ENCODE results near the gene BDH1.

BDH1 gene

DNA sequence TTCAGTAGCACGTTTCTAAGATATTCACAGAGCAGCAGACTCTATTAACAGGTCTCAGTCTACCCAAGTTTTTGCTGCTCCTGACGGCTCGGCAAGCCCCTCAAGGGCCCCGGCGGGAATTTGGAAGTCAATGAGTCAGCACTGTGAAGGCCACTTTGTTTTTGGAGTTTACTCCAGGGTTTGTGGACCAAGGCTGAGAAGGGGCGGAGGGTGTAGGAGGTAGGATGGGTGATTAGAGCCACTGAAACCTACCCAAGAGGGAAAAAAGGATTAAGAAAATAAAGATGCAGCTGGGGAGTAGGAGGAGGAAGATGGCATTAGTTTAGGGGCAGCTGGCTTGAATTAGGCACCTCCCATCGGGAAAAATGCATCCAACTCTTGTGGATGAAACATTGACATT, 87.6 kb downstream of the BDH1 start:
- Histone ChIP-seq H3K9ac (ENCODE audit: insufficient read length, low read depth) (no peak overlapping the region), H3K27me3 (ENCODE audit: insufficient read depth, insufficient read length) (no peaks in the 10 kb centered on the region), H3K36me3 (ENCODE audit: insufficient read depth, insufficient read length, low read length) (no peaks in the 10 kb centered on the region), H3K4me3 (ENCODE audit: insufficient read length, low read depth) (no peak overlapping the region), H3K4me1 (ENCODE audit: insufficient read depth, insufficient read length) (peaks cover 14% of the 10 kb centered on the region), H3K9me3 (ENCODE audit: insufficient read depth, low read length) (no peaks in the 10 kb centered on the region)
- no peak for TF ChIP-seq ZNF274 (IDR thresholded peaks at IDR 0.05; ENCODE audit: low read depth, low read length)
- no peak for TF ChIP-seq SUZ12 (IDR thresholded peaks at IDR 0.05; ENCODE audit: extremely low read depth, insufficient read depth, insufficient read length)
- TF ChIP-seq YY1 (IDR thresholded peaks at IDR 0.05; ENCODE audit: insufficient read depth, insufficient read length) = no peak
- DNase-seq (ENCODE audit: low read depth, low spot score) = no peak

DNA sequence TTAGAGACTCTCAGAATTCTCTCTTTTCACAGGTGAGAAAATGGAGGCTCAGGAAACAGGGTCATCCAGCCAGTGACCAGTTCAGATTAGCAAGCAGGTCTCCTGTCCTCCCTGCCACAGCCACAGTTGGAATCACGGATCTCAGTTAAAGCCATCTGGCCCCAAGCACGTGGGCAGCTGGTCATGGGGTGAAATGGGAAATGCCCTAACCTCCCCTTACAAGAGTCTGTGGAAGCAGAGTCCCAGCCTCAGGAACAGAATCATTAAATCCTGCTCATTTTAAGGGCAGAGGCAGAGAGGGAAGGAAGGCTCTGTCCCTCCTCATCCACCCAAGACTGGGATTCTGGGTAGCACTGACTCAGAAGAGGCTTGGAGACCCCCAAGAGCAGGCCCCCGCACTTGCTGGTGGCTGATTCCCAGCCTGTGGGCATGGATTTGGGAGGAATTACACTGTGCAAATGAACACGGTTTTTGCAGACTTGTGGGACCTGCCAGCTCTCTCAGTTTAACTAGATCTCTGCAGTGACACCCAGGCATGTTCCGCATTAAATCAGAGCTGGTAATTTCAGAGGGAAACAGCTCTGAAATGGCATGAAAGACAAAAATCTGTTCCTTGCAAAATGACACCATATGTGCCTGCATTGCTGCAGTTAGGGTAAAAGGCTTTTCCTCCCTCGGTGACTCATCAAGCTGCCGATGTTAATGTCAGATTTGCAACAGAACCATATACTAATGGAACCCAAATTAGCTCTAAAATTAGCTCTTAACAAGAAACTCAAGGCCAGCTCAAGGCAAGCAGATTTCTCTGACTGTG, 89.0 kb downstream of the BDH1 start:
- Histone ChIP-seq H3K4me3 (ENCODE audit: insufficient read length, low read depth) (no peak overlapping the region), H3K36me3 (ENCODE audit: insufficient read depth, insufficient read length, low read length) (no peaks in the 10 kb centered on the region), H3K4me1 (ENCODE audit: insufficient read depth, insufficient read length) (peaks cover 8% of the 10 kb centered on the region), H3K9me3 (ENCODE audit: insufficient read depth, low read length) (no peaks in the 10 kb centered on the region), H3K27me3 (ENCODE audit: insufficient read depth, insufficient read length) (no peaks in the 10 kb centered on the region), H3K9ac (ENCODE audit: insufficient read length, low read depth) (peak overlapping the region; percentile 50)
- DNase-seq (ENCODE audit: low read depth, low spot score) = no peak
- TF ChIP-seq ZNF274 (IDR thresholded peaks at IDR 0.05; ENCODE audit: low read depth, low read length) = no peak

DNA sequence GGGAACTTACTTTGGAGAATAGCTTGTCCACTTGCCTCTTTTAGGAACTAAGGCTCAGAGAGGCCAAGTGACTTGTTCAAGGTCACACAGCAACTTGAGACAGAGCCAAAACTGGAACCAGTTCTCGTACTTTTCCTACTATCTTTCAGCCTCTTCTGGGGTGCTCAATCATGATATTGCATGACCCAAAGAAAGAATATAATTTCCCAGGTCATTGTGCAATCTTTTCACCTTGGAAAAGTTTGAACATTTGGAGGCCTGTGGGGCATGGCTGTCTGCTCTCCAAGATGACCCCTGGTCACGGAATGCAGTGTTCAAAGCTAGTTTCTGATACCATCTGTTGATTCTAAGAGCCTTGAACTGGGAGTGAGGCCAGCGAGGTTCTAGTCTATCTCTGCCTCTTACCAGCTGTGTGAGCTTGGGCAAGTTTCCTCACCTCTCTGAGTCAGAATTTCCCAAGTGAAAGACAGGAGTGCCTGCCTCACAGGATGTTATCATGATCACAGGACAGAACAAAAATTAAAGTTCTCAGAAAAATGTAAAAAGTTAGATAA, 89.7 kb downstream of the BDH1 start:
- H3K27me3 ChIP-seq (ENCODE audit: insufficient read depth, insufficient read length) = no peaks in the 10 kb centered on the region
- H3K9ac ChIP-seq (ENCODE audit: insufficient read length, low read depth) = no peak overlapping the region
- H3K9me3 ChIP-seq (ENCODE audit: insufficient read depth, low read length) = no peaks in the 10 kb centered on the region
- no peak for TF ChIP-seq ZNF274 (IDR thresholded peaks at IDR 0.05; ENCODE audit: low read depth, low read length)
- TF ChIP-seq SUZ12 (IDR thresholded peaks at IDR 0.05; ENCODE audit: extremely low read depth, insufficient read depth, insufficient read length) = no peak
- TF ChIP-seq YY1 (IDR thresholded peaks at IDR 0.05; ENCODE audit: insufficient read depth, insufficient read length) = no peak
- no peak overlapping the region for H3K4me3 ChIP-seq (ENCODE audit: insufficient read length, low read depth)
- H3K4me1 ChIP-seq (ENCODE audit: insufficient read depth, insufficient read length) = peaks cover 8% of the 10 kb centered on the region
- H3K36me3 ChIP-seq (ENCODE audit: insufficient read depth, insufficient read length, low read length) = no peaks in the 10 kb centered on the region
- DNase-seq (ENCODE audit: low read depth, low spot score) = no peak

DNA sequence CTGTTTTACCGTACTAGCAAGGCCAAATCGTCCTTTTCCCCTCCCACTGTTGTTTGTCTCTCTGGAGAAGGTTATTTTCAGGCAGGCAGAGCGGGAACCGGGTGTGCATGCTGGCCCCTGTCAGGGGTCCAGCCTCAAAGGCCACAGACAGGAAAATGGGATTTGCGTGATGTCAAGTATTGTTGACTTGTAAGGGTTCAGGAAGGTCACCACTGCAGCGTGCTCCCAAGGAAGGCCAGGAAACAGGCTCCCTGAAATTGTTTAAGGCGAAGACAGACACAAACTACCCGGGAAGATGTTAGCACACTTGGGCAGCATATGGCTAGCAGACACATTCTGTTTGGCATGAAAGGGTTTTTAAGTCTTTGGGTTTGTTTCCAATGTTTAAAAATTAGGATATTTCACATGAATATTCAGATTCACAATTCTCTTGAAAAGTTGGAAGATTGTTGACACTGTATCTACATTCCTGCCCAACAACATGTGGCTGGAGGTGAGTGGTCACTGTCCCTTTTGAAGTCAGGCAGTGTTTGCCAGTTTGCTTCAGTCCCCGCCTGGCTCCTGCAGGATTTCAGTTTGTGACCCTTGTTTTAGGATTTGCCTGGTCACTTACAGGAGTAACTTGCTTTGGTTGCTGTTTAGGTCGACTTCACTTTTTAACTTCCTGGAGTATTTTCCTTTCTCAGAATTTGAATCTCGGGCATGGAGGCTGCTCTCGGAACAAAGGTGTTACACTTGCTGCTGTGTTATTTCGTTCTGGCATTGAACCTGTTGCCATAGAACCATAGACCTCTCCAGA, 90.4 kb downstream of the BDH1 start:
- H3K36me3 ChIP-seq (ENCODE audit: insufficient read depth, insufficient read length, low read length) = no peaks in the 10 kb centered on the region
- no peak for DNase-seq (ENCODE audit: low read depth, low spot score)
- TF ChIP-seq ZNF274 (IDR thresholded peaks at IDR 0.05; ENCODE audit: low read depth, low read length) (no peak), YY1 (IDR thresholded peaks at IDR 0.05; ENCODE audit: insufficient read depth, insufficient read length) (no peak), SUZ12 (IDR thresholded peaks at IDR 0.05; ENCODE audit: extremely low read depth, insufficient read depth, insufficient read length) (no peak)
- H3K9ac ChIP-seq (ENCODE audit: insufficient read length, low read depth) = no peak overlapping the region
- H3K9me3 ChIP-seq (ENCODE audit: insufficient read depth, low read length) = no peaks in the 10 kb centered on the region
- H3K4me3 ChIP-seq (ENCODE audit: insufficient read length, low read depth) = no peak overlapping the region
- peaks cover 8% of the 10 kb centered on the region for H3K4me1 ChIP-seq (ENCODE audit: insufficient read depth, insufficient read length)
- no peaks in the 10 kb centered on the region for H3K27me3 ChIP-seq (ENCODE audit: insufficient read depth, insufficient read length)

DNA sequence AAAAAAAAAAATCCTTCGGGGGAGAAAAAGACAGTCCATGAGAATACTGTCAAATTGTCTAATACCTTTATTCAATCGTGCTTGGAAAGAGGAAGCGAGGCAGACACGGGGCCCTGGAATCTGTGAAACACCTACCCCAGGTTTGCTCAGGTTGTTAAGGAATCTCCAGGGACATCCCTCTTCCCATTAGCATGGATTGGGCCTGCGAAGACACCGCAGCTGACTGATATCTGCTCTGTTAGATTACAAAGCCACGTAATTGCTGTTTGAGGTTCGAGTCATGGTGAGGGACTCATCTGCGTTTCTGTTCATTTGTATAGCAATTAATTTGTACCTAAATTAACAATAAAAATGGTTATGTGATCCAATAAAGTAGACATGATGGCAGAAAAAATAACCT, 91.0 kb downstream of the BDH1 start:
- Histone ChIP-seq H3K4me3 (ENCODE audit: insufficient read length, low read depth) (no peak overlapping the region), H3K4me1 (ENCODE audit: insufficient read depth, insufficient read length) (peaks cover 8% of the 10 kb centered on the region), H3K27me3 (ENCODE audit: insufficient read depth, insufficient read length) (no peaks in the 10 kb centered on the region), H3K9me3 (ENCODE audit: insufficient read depth, low read length) (no peaks in the 10 kb centered on the region), H3K36me3 (ENCODE audit: insufficient read depth, insufficient read length, low read length) (no peaks in the 10 kb centered on the region), H3K9ac (ENCODE audit: insufficient read length, low read depth) (no peak overlapping the region)
- DNase-seq (ENCODE audit: low read depth, low spot score) = no peak
- TF ChIP-seq SUZ12 (IDR thresholded peaks at IDR 0.05; ENCODE audit: extremely low read depth, insufficient read depth, insufficient read length) = no peak
- no peak for TF ChIP-seq YY1 (IDR thresholded peaks at IDR 0.05; ENCODE audit: insufficient read depth, insufficient read length)
- TF ChIP-seq ZNF274 (IDR thresholded peaks at IDR 0.05; ENCODE audit: low read depth, low read length) = no peak

DNA sequence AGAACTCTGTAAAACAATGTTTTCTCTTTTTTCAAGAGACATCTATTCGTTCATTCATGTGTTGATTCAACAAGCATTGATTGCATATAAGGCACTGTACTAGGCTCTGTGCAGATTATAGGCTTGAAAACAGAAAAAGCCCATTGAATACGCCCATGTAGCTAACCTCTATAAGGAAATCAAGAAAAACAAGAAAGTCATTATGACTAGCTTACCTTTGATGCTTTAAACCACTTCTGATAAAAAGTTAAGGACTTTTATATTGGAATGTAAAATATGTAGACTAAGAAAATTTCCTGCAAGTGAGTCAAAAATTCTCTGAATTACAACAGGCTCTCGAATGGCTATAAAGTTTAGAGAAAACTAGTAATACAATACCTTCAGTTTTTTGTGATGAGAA, 92.5 kb downstream of the BDH1 start:
- Histone ChIP-seq H3K9me3 (ENCODE audit: insufficient read depth, low read length) (no peaks in the 10 kb centered on the region), H3K4me1 (ENCODE audit: insufficient read depth, insufficient read length) (peaks cover 5% of the 10 kb centered on the region), H3K4me3 (ENCODE audit: insufficient read length, low read depth) (no peak overlapping the region), H3K9ac (ENCODE audit: insufficient read length, low read depth) (no peak overlapping the region), H3K27me3 (ENCODE audit: insufficient read depth, insufficient read length) (no peaks in the 10 kb centered on the region), H3K36me3 (ENCODE audit: insufficient read depth, insufficient read length, low read length) (no peaks in the 10 kb centered on the region)
- no peak for TF ChIP-seq YY1 (IDR thresholded peaks at IDR 0.05; ENCODE audit: insufficient read depth, insufficient read length)
- no peak for DNase-seq (ENCODE audit: low read depth, low spot score)

GRCh38 chr3:197462808-197463207, 93.0 kb downstream of the BDH1 start:
- no peaks in the 10 kb centered on the region for H3K9me3 ChIP-seq (ENCODE audit: insufficient read depth, low read length)
- no peaks in the 10 kb centered on the region for H3K27me3 ChIP-seq (ENCODE audit: insufficient read depth, insufficient read length)
- no peak for TF ChIP-seq SUZ12 (IDR thresholded peaks at IDR 0.05; ENCODE audit: extremely low read depth, insufficient read depth, insufficient read length)
- TF ChIP-seq YY1 (IDR thresholded peaks at IDR 0.05; ENCODE audit: insufficient read depth, insufficient read length) = no peak
- TF ChIP-seq ZNF274 (IDR thresholded peaks at IDR 0.05; ENCODE audit: low read depth, low read length) = no peak
- H3K36me3 ChIP-seq (ENCODE audit: insufficient read depth, insufficient read length, low read length) = no peaks in the 10 kb centered on the region
- H3K4me1 ChIP-seq (ENCODE audit: insufficient read depth, insufficient read length) = peaks cover 5% of the 10 kb centered on the region
- no peak overlapping the region for H3K9ac ChIP-seq (ENCODE audit: insufficient read length, low read depth)
- no peak overlapping the region for H3K4me3 ChIP-seq (ENCODE audit: insufficient read length, low read depth)
- DNase-seq (ENCODE audit: low read depth, low spot score) = no peak

Data from NT2/D1 (cell line).